H1 (cell line): ENCODE data around the gene MNX1. TPM values are rescaled to one million over a fixed set of nuclear protein-coding genes. Genes with fewer than 3 reads are reported as not detected.

Experiments
- CHD7 ChIP-seq: fragments of 300-600 bp; sonication (generic); IDR thresholded peaks from 2 replicates; pipeline ENCODE4 v1.7.1; 2012; ENCODE audit warnings: low read length, moderate library complexity, mild to moderate bottlenecking, inconsistent platforms; ENCODE audit not compliant: insufficient replicate concordance
- RAD21 ChIP-seq, 2 experiments: IDR thresholded peaks in 1 of 2; conservative IDR thresholded peaks in 1 of 2; 2 replicates each; pipeline ENCODE4 v1.6.1; 2011; ENCODE audit warnings: low read depth in 2 of 2, low read length in 2 of 2, improper control_type of control experiment in 1 of 2, inconsistent platforms in 1 of 2, mild to moderate bottlenecking in 1 of 2, moderate library complexity in 1 of 2
- SRF ChIP-seq: IDR thresholded peaks from 2 replicates; pipeline ENCODE4 v1.6.1; 2011; ENCODE audit warnings: mild to moderate bottlenecking, low read depth, low read length, moderate library complexity
- polyA plus RNA-seq, 7 experiments: library from polyadenylated mRNA; depleted of rRNA in 3 of 7; stranded (reverse) in 5 of 7; unstranded in 2 of 7; fragments of >200 nt in 5 of 7; fragments of 200-250 nt in 2 of 7; gene quantifications; 1 replicate in 5 of 7; 2 replicates in 1 of 7; 4 replicates in 1 of 7; pipeline versions ENCODE4 v1.2.1 to v1.2.3, GENCODE V29; 2011 to 2013; ENCODE audit warnings: missing spikeins in 2 of 7, mixed read lengths in 2 of 7
- total RNA-seq: library from RNA; stranded (reverse); fragmentation: NEBNext Ultra II Directional; extraction: Animal tissue kit (Norgen Biotek cat#: 25700); gene quantifications from 2 replicates; pipeline ENCODE4 v1.2.1, GENCODE V29; 2021

MNX1 gene
- total and polyA plus RNA-seq, 2 of the 8 experiments (the other 6 are each of a cell fraction or from before 2014, with no cell fraction given), result 0.39 TPM; not detected in 1

DNA sequence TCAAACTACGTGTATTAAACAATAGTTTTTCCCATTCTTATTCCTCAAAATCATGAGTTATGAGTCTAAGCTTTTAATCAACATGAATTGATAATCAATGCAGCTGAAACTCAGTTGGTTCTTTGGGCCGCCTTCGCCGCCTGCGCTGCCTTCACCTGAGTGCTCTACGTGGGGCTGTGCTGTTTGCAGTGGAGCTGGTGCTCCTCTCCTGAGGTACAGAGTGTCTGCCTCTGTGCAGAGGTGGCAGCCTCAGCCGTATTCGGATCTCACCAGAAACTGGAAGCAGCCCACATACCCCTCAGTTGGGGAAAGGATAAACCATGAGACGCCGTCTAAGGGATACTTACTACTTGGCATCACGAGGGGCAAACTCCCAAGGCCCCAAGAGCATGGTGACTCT, 45.5 kb downstream of the MNX1 start (continued):
- no peak for TF ChIP-seq RAD21 (IDR thresholded peaks at IDR 0.05 in 1 of 2, conservative IDR thresholded peaks at IDR 0.05 in 1 of 2; ENCODE audit: low read depth in 2 of 2, low read length in 2 of 2)
- TF ChIP-seq CHD7, result no peak
- TF ChIP-seq SRF, result no peak
